Activated gamma-delta T cell treated with anti-CD3 and anti-CD28 coated beads, Interleukin-2, amount 50 U/mL, for 16 hours (primary cell): ENCODE data around the gene KLHDC7B.

ENCODE experiments used
- DNase-seq: peaks from one replicate; pipeline ENCODE4 v3.0.0-alpha.2; 2020; ENCODE audit warnings: low read depth

Gene KLHDC7B

DNA sequence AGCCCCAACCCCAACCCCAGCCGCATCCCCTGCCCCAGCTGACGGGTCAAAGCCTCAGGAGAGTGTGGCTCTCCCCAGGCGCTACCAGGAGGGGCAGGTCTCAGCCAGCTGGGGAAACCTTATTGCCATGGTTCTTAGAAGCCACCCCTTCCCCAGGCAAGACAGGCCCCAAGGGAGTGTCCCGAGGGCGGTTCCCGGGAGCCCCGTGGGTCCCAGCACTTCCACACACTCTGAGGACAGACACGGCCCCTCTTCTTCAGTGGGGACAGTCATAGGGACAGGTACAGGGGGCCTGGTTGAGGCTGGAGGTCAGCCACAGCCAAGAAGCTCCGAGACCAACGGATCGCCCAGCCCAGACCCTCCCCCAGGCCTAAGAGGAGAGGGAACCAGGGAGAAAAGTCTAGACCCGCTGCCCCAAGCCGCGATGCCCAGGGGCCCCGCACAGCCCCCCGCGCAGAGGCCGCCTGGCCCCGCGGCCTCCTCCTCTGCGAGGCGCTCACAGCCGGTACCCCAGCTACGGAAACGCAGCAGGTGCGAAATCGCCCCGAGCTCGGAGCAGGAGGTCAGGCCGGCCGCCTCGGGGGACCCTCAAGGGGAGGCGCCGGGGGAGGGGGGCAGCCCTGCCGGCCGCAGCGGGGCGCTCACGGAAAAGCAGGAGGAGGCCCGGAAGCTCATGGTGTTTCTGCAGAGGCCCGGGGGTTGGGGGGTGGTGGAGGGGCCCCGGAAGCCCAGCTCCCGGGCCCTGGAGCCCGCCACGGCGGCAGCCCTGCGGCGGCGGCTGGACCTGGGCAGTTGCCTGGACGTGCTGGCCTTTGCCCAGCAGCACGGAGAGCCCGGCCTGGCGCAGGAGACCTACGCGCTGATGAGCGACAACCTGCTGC is 2.6 kb downstream of the KLHDC7B start:
- DNase-seq = no peak

GRCh38 chr22:50548921-50549790 is 3.5 kb downstream of the KLHDC7B start:
- no peak for DNase-seq

- DNase-seq = no peak
Measured at GRCh38 chr22:50550395-50550794, 4.7 kb downstream of the KLHDC7B start.

DNA sequence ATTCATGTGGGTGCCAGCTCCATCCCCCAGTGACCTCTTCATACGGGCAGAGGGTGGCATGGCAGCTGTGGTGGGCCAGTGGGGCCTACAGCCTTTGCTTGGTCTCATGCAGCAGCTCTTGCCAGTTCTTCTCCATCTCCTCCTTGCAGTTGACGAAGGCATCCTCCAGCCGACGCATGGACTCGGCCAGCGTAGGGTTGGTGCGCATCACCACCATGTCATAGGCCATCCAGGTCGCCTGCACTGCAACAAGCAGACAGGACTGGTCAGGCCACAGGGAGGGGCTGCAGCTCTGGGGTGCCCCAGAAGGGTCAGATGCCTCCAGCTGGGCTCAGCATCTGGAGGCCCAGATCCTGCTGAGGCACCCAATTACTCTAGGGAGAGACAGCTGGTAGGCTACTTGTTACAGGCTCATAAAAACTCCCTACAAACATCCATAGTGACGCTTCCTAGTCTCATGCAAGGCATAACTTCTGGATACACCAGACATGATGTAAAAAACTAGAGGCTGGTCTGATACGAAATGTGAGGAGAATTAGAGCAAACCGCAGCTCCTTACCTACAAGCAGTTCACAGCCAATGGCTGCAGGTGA is 5.6 kb downstream of the KLHDC7B start:
- no peak for DNase-seq

- no peak for DNase-seq
Measured at GRCh38 chr22:50553310-50553709, 7.6 kb downstream of the KLHDC7B start.

DNA sequence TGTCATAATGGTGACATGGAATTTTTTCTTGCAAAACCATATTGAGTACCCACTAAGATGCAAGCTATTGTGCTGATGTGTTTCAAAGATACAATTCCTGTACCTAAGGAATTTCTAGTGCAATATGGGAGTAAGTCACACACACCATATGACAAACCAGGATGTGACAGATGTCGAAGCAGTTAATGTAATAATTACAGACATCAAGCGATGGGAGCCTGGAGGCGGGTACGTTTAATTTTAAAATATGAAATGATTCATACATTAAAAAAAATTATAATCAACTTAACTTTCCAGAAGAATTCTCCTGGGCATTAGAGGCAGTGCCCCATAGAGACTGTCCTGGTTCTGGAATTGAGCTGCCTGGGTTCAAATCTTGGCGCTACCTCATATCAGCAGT is 11.0 kb downstream of the KLHDC7B start:
- DNase-seq = no peak

GRCh38 chr22:50560034-50560433 is 14.3 kb downstream of the KLHDC7B start:
- DNase-seq = no peak

DNA sequence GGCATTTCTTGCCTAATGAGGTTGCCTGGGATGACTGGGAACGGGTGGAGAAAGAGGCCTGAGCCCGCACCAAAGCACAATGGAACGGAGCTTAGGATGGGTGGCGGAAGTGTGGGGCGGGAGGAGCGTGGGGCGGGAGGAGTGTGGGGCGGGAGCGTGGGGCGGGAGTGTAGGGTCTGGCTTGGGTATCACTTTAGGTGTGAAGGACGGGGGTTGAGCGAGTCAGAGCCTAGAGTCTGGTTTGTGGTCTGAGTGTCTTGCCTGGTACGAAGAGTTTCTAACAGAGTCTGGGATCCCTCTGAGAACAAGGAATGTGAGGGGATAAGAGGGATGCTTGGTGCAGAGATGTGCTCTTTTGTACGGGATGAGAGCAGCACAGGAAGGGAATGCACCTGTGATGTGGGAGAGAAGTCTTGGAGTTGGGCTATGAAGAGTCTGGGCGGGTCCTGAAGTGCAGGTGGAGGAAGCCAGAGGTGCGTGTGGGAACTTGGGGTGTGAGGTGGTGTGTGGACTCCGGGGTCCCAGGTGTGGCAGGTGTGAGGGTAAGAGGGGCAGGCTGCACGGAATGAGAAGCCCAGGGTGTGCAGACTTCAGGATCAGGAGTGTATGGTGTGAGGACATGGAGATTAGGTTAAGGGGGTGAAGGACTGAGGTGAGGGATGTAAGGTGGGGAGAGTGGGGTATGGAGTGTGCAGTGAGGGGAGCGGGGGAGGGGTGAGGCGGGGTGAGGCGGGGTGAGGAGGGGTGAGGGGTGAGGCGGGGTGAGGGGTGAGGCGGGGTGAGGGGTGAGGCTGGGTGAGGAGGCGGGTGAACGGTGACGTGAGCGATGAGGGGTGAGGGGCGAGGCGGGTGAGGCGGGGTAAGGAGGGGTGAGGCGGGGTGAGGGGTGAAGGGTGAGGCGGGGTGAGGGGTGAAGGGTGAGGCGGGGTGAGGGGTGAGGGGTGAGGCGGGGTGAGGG is 16.0 kb downstream of the KLHDC7B start:
- DNase-seq = no peak

DNA sequence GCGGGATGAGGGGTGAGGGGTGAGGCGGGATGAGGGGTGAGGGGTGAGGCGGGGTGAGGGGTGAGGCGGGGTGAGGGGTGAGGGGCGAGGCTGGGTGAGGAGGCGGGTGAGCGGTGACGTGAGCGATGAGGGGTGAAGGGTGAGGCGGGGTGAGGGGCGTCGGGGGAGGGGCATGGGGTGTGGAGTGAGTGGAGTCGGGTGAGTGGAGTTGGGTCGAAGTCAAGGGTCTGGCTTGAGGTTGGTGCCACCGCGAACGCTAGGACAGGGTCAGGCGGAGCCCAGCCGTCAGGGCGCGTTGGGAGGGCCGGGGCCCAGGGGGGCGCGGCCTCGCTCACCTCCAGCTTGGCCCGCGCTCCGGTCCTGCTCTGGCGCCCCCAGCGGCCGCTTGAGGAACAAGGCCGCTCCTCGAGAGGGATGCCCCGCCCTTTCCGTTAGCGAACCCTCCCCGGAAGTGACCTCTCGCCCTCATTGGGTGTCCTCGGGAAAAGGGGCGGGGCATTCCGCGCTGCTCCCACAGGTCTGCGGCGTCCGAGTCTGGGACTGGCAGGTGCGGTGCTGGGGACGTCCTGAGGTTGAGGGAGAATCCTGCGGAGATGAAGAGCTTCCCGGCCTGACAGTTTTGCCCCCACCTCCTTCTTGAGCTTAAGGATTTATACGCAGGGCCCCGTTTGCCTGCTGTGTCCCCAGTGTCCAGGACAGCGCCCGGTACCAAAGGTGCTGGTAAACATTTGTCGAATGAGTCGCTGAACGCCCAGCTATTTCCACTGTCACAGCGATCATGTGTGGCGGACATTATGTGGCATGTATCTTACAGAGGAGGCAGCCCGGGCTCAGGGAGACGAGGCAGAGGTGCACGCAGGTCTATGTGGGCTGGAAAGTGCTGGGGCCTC is 17.1 kb downstream of the KLHDC7B start, which contains the start of gene SYCE3:
Gene SYCE3, minus strand, starts transcription at position 397 of the 890 bp plus-strand sequence. CDS start 6,514 bp downstream, outside the sequence.
- peak; percentile 94 for DNase-seq

DNA sequence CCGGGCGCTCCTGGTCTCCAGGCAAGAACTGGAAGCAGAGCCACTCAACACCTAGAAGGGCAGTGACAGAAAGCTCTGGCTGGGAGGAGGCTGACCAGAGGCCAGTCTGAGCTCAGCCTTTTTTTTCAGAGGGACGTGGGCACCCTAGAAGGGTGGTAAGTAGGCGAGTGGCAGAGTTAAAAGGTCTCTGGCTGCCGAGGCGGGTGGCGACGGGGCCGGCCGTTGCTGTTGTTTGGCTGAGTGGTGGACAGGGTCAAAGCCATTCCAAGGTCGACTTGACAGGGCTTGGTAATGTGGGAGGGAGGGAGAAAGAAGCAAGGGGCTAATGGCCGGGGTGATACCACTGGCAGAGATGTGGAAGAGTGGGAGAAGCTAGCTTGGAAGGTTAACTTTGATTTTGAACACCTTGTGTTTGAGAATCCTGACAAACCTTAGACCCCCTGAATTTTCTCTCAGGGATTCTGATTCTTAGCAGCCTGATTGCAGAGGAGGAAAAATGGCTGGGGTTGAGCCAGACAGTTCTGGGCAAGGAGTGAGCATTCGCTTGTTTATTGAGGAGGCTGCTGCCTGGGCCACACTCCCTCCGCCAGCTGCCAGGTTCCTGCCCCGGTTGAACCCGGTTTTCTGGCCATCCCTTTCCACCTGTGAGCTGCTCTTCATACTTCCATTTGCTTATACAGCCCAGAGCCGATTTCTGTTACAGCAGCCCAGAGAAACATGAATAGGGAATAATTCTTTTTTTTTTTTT is 17.9 kb downstream of the KLHDC7B start:
- no peak for DNase-seq

GRCh38 chr22:50564289-50564688 is 18.6 kb downstream of the KLHDC7B start:
- no peak for DNase-seq

DNA sequence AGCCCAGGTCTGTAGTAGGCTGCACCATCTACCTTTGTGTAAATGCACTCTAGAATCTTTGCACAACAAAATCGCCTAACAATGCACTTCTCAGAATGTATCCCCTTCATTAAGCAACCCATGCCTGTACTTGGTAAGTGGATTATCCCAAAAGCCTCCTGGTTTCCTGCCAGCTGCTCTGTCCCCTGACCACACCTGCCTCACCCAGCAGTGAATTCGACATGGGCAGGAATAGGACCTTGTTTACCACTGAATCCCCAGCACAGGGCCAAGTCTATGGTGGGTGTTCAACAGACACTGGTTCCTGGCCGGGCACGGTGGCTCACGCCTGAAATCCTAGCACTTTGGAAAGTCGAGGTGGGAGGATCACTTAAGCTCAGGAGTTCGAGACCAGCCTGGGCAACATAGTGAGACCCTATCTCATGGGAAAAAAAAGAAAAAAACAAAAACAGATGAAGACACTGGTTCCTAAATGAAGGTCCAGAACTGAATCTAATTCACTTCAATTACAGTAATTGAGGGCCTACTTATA is 22.1 kb downstream of the KLHDC7B start:
- DNase-seq = no peak

DNA sequence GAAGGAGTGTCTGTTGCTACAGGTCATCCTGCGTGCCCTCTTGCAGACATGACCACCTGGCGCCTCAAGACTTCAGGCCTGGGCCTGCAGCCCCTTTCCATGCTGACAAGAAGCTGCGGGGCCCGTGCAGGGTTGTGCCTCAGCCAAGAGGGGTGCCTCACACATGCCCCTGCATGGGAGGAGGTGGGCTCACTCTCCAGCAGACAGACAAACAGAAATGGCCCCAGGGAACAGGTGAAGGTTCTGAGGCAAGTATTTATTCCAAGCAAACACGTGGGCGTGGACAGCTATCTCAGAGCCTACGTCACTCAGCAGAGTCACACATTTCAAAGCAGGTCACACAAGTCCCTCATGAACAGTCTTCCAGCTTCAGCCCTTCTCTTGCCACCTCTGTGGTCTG is 22.9 kb downstream of the KLHDC7B start:
- DNase-seq = no peak

- no peak for DNase-seq
Measured at GRCh38 chr22:50569041-50569459, 23.4 kb downstream of the KLHDC7B start.

DNA sequence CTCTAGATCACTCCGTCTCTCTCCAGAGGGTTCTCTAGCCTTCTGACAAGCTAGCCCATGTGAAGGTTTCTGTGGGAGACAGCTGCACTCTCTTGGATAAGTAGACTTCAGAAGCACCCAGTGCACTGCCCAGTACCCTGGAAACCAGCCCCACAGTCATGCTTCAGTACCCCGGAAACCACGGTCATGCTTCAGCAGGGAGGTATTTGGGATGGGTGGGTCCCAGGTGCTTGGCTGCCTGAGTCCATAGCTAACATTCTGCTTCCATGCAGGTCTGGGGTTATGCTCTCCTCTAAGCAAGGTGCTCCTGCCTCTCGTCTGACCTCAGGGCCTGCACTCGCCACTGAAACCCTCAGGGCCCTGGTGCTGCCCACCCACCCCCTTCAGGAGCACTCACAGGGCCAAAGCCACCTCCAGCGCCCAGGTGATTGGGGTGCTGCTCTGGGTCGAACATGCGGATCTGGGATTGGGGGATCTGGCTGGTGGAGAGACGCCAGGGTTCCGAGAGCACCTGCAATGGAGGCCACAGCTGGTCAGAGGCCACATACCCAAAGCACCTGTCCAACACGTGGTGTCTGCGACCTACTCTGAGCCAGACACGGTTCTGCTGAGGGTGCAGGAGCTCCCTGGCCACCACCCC is 24.3 kb downstream of the KLHDC7B start:
- DNase-seq = no peak

GRCh38 chr22:50570861-50571260 is 25.2 kb downstream of the KLHDC7B start:
- no peak for DNase-seq

DNA sequence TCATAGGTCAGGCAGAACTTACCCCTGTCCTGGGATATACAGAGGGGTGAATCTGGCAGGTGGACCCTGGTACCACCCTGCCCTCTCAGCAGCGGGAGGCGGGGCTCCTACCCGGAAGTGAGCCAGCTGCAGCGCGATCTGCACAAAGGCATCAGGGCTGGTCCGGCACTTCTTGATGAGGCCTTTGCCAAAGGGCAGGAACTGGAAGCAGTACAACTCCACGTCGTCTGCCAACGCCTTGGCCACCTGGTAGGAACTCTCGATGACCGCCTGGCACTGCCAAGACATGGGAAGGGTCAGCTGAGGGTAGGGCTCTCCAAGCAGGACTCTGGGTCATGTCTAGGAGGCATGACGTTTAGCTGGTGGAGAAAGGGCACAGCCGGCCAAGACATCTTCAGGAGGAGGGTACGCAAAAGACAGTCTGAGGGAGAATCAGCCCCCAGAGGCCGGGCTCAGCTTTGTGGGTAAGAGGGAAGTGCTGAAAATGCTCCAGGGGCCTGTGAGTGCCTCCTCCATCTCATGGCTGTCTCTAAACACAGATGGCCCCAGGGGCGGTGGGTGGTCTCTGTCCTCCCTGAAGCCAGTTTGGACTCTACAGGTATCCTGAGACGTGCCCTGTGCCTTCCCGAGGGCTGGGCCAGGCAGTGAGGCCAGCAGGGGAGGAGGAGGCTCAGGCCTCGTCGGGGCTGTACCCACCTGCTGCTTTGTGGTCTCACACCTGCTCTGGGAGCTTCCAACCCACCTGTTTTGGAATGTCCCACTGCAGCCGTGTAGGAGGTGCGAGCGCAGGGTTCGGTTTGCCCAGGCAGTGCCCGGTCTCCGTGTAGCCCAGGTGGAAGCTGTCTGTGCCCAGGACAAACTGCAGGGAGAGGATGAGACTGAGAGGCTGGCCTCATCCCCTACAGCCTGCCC is 25.8 kb downstream of the KLHDC7B start:
- no peak for DNase-seq

GRCh38 chr22:50572965-50573364 is 27.3 kb downstream of the KLHDC7B start:
- DNase-seq = no peak
